GM12801 (cell line): ENCODE results near the gene KLC4.

Source experiments
- CTCF ChIP-seq: IDR thresholded peaks from one replicate; pipeline ENCODE4 v1.5.1; 2011; ENCODE audit warnings: control low read depth; ENCODE audit not compliant: insufficient read length; ENCODE audit errors: extremely low read depth

KLC4 gene

GRCh38 chr6:43091436-43091991 lies 32.1 kb downstream of the KLC4 start:
- TF ChIP-seq CTCF = no peak

- TF ChIP-seq CTCF = no peak
Measured at GRCh38 chr6:43092635-43093034, 33.2 kb downstream of the KLC4 start.

GRCh38 chr6:43093436-43094289 lies 34.2 kb downstream of the KLC4 start:
- no peak for TF ChIP-seq CTCF

GRCh38 chr6:43095939-43096338 lies 36.5 kb downstream of the KLC4 start:
- TF ChIP-seq CTCF = no peak

GRCh38 chr6:43096451-43097097 lies 37.1 kb downstream of the KLC4 start:
- no peak for TF ChIP-seq CTCF

- no peak for TF ChIP-seq CTCF
Measured at GRCh38 chr6:43097098-43097489, 37.7 kb downstream of the KLC4 start.

- TF ChIP-seq CTCF = no peak
Measured at GRCh38 chr6:43097502-43097901, 38.1 kb downstream of the KLC4 start.
